GM19351 (cell line): Measurements from ENCODE around the gene SFTA2.

Experiments
- ATAC-seq: cut with Tn5 transposase; IDR thresholded peaks from one replicate; pipeline ENCODE4 v1.9.1; 2021; ENCODE audit warnings: mild to moderate bottlenecking, moderate library complexity; ENCODE audit not compliant: unreplicated experiment

Gene SFTA2

GRCh38 chr6:30891816-30892538, 40.0 kb downstream of the SFTA2 start:
- ATAC-seq: no peak

- ATAC-seq: no peak
Observed at GRCh38 chr6:30891450-30891723, 40.6 kb downstream of the SFTA2 start.

- no peak for ATAC-seq
Observed at GRCh38 chr6:30890646-30891449, 41.1 kb downstream of the SFTA2 start.

GRCh38 chr6:30889921-30890645, 41.9 kb downstream of the SFTA2 start:
- no peak for ATAC-seq

GRCh38 chr6:30889496-30889885, 42.5 kb downstream of the SFTA2 start:
- no peak for ATAC-seq

GRCh38 chr6:30888816-30889495, 43.0 kb downstream of the SFTA2 start:
- ATAC-seq: no peak

- no peak for ATAC-seq
Observed at GRCh38 chr6:30887901-30888815, 43.8 kb downstream of the SFTA2 start.

GRCh38 chr6:30886897-30887255, 45.1 kb downstream of the SFTA2 start:
- no peak for ATAC-seq

GRCh38 chr6:30885999-30886896, 45.7 kb downstream of the SFTA2 start:
- no peak for ATAC-seq

- ATAC-seq: no peak
Observed at GRCh38 chr6:30885481-30885998, 46.4 kb downstream of the SFTA2 start.

GRCh38 chr6:30884521-30885480, 47.2 kb downstream of the SFTA2 start:
- ATAC-seq: no peak

GRCh38 chr6:30883685-30884520, 48.1 kb downstream of the SFTA2 start, which contains the start of gene DDR1:
TSS of gene DDR1 (plus strand) at chr6:30884519. CDS start at chr6:30888730, 4,211 bp downstream.
- no peak for ATAC-seq

GRCh38 chr6:30882759-30883684, 48.9 kb downstream of the SFTA2 start:
- ATAC-seq: no peak

- ATAC-seq: no peak
Observed at GRCh38 chr6:30882204-30882758, 49.7 kb downstream of the SFTA2 start.

GRCh38 chr6:30881392-30882203, 50.4 kb downstream of the SFTA2 start:
- ATAC-seq: no peak
